Neural cell (in vitro differentiated cells): ENCODE data around the gene ZNF548. TPM values are rescaled to one million over a fixed set of nuclear protein-coding genes. Genes with fewer than 3 reads are reported as not detected.

Experiments used
- H2AFZ ChIP-seq: fragments of 200-600, 300-800 bp; sonication (generic), shearing (Covaris generic); 2 replicates; pipeline ENCODE4 v1.6.0; 2014; ENCODE audit warnings: low read depth, mild to moderate bottlenecking, antibody characterized with exemption, low read length, moderate library complexity
- H3F3A ChIP-seq: fragments of 200-600 bp; shearing (Covaris generic); 2 replicates; pipeline ENCODE4 v1.6.1; 2016; ENCODE audit warnings: mild to moderate bottlenecking, moderate library complexity, mixed read lengths, antibody characterized with exemption, low read length; ENCODE audit not compliant: insufficient read depth, poor library complexity, severe bottlenecking
- H3K27ac ChIP-seq: fragments of 200-600, 300-800 bp; sonication (generic), shearing (Covaris generic); 2 replicates; pipeline ENCODE4 v1.5.1; 2014; ENCODE audit warnings: mild to moderate bottlenecking, low read length, moderate library complexity
- H3K27me3 ChIP-seq: fragments of 300-800, 200-600 bp; sonication (generic), shearing (Covaris generic); 2 replicates; pipeline ENCODE4 v1.6.0; 2014; ENCODE audit warnings: mild to moderate bottlenecking, low read depth, low read length, moderate library complexity; ENCODE audit not compliant: insufficient read depth
- H3K36me3 ChIP-seq: fragments of 300-800, 200-600 bp; sonication (generic), shearing (Covaris generic); 2 replicates; pipeline ENCODE4 v1.5.1; 2014; ENCODE audit warnings: mild to moderate bottlenecking, antibody characterized with exemption, low read length, moderate library complexity; ENCODE audit not compliant: insufficient read depth
- H3K4me2 ChIP-seq: fragments of 300-800, 200-600 bp; sonication (generic), shearing (Covaris generic); 2 replicates; pipeline ENCODE4 v1.6.0; 2014; ENCODE audit warnings: mild to moderate bottlenecking, low read length
- H3K4me3 ChIP-seq: fragments of 300-800, 200-600 bp; sonication (generic), shearing (Covaris generic); 2 replicates; pipeline ENCODE4 v1.5.1; 2014; ENCODE audit warnings: mild to moderate bottlenecking, low read length, moderate library complexity
- H3K79me2 ChIP-seq: fragments of 200-600 bp; shearing (Covaris generic); replicated peaks from 2 replicates; pipeline ENCODE4 v1.6.0; 2014; ENCODE audit warnings: mild to moderate bottlenecking, low read length, moderate library complexity; ENCODE audit not compliant: insufficient read depth
- H3K9ac ChIP-seq: fragments of 300-800, 200-600 bp; sonication (generic), shearing (Covaris generic); 2 replicates; pipeline ENCODE4 v1.6.1; 2016; ENCODE audit warnings: mild to moderate bottlenecking, low read length, mixed read lengths
- H3K9me2 ChIP-seq: fragments of 200-600 bp; shearing (Covaris generic); 2 replicates; pipeline ENCODE4 v1.6.1; 2016; ENCODE audit warnings: mild to moderate bottlenecking, low read length, mixed read lengths; ENCODE audit not compliant: insufficient read depth
- H3K9me3 ChIP-seq: fragments of 200-600, 300-800 bp; sonication (generic), shearing (Covaris generic); 2 replicates; pipeline ENCODE4 v1.6.1; 2016; ENCODE audit warnings: mild to moderate bottlenecking, mixed run types, low read length, moderate library complexity, mixed read lengths
- H4K20me1 ChIP-seq: fragments of 200-600 bp; shearing (Covaris generic); 2 replicates; pipeline ENCODE4 v1.6.1; 2016; ENCODE audit warnings: mild to moderate bottlenecking, mixed run types; ENCODE audit not compliant: insufficient read depth
- CTCF ChIP-seq: fragments of 450-650 bp; IDR thresholded peaks from 2 replicates; pipeline ENCODE4 v1.5.1; 2014; ENCODE audit warnings: antibody characterized with exemption, mild to moderate bottlenecking, moderate library complexity; ENCODE audit not compliant: poor library complexity, severe bottlenecking
- EP300 ChIP-seq: fragments of 450-650 bp; conservative IDR thresholded peaks from 2 replicates; pipeline ENCODE4 v1.6.1; 2014; ENCODE audit warnings: antibody characterized with exemption, mild to moderate bottlenecking, moderate library complexity; ENCODE audit not compliant: poor library complexity, severe bottlenecking
- EZH2 ChIP-seq: fragments of 200-600, 300-800 bp; shearing (Covaris generic), sonication (generic); IDR thresholded peaks from 2 replicates; pipeline ENCODE4 v1.6.1; 2014; ENCODE audit warnings: antibody characterized with exemption, low read length, borderline replicate concordance, mild to moderate bottlenecking; ENCODE audit not compliant: insufficient read depth, poor library complexity, severe bottlenecking
- MXI1 ChIP-seq: fragments of 450-650 bp; conservative IDR thresholded peaks from 2 replicates; pipeline ENCODE4 v1.6.1; 2014; ENCODE audit warnings: antibody characterized with exemption, mild to moderate bottlenecking; ENCODE audit not compliant: poor library complexity, severe bottlenecking
- POLR2AphosphoS5 ChIP-seq: IDR thresholded peaks from 2 replicates; pipeline ENCODE4 v1.6.1; 2012
- RAD21 ChIP-seq: fragments of 450-650 bp; conservative IDR thresholded peaks from 2 replicates; pipeline ENCODE4 v1.6.1; 2014; ENCODE audit warnings: antibody characterized with exemption, mild to moderate bottlenecking, moderate library complexity
- REST ChIP-seq: IDR thresholded peaks from 2 replicates; pipeline ENCODE4 v1.6.1; 2012; ENCODE audit warnings: borderline replicate concordance
- SMC3 ChIP-seq: fragments of 450-650 bp; conservative IDR thresholded peaks from 2 replicates; pipeline ENCODE4 v1.6.1; 2014; ENCODE audit warnings: antibody characterized with exemption, mild to moderate bottlenecking, moderate library complexity; ENCODE audit not compliant: poor library complexity
- TAF1 ChIP-seq: IDR thresholded peaks from 2 replicates; pipeline ENCODE4 v1.6.1; 2012; ENCODE audit warnings: low read depth
- polyA plus RNA-seq: library from polyadenylated mRNA; depleted of rRNA; stranded (reverse); fragments of >200 nt; gene quantifications from 2 replicates; pipeline ENCODE4 v1.2.3, GENCODE V29; 2014

ZNF548 gene
- polyA plus RNA-seq, 1 donor from 2014 or later, result 78.7 TPM

GRCh38 chr19:57348136-57348535, 41.5 kb upstream of the ZNF548 start:
- peaks cover 20% of the 10 kb centered on the region for H3K79me2 ChIP-seq
- H3K27ac ChIP-seq, result no peak overlapping the region
- H4K20me1 ChIP-seq, result peaks cover 4% of the 10 kb centered on the region
- H3K36me3 ChIP-seq, result no peaks in the 10 kb centered on the region
- TF ChIP-seq TAF1 (no peak), POLR2AphosphoS5 (no peak), MXI1 (no peak), CTCF (no peak), REST (no peak), SMC3 (no peak), EP300 (no peak), EZH2 (no peak), RAD21 (no peak)
- no peak overlapping the region for H3K4me2 ChIP-seq
- H3F3A ChIP-seq, result no peaks in the 10 kb centered on the region
- H3K27me3 ChIP-seq, result no peaks in the 10 kb centered on the region
- H3K9ac ChIP-seq, result no peak overlapping the region
- H3K4me3 ChIP-seq, result no peak overlapping the region
- H3K9me3 ChIP-seq, result no peaks in the 10 kb centered on the region
- no peak overlapping the region for H2AFZ ChIP-seq
- no peaks in the 10 kb centered on the region for H3K9me2 ChIP-seq

- no peaks in the 10 kb centered on the region for H3K36me3 ChIP-seq
- peaks cover 25% of the 10 kb centered on the region for H3K79me2 ChIP-seq
- peak within 1 kb of the TSS; percentile 93 for H3K4me3 ChIP-seq
- TF ChIP-seq RAD21 (no peak), SMC3 (peak; percentile 37), REST (peak; percentile 31), EP300 (peak; percentile 17), MXI1 (peak; percentile 87), POLR2AphosphoS5 (peak; percentile 94), TAF1 (peak; percentile 62), CTCF (peak; percentile 21), EZH2 (no peak)
- H3K4me2 ChIP-seq, result peak within 1 kb of the TSS; percentile 98
- H3K9ac ChIP-seq, result peak within 1 kb of the TSS; percentile 95
- peak within 1 kb of the TSS; percentile 98 for H2AFZ ChIP-seq
- H3K9me2 ChIP-seq, result no peaks in the 10 kb centered on the region
- no peaks in the 10 kb centered on the region for H3K27me3 ChIP-seq
- peak within 1 kb of the TSS; percentile 81 for H3K27ac ChIP-seq
- H4K20me1 ChIP-seq, result peaks cover 4% of the 10 kb centered on the region
- no peaks in the 10 kb centered on the region for H3F3A ChIP-seq
- H3K9me3 ChIP-seq, result no peaks in the 10 kb centered on the region
Measured at GRCh38 chr19:57350877-57351805, 38.5 kb upstream of the ZNF548 start, which contains the start of gene ZNF304. ZNF304 (plus strand) TSS chr19:57351271; CDS start chr19:57351665, 394 bp downstream.
